K562 (cell line): ENCODE measurements around the gene KLHL29. TPM values are rescaled to one million over a fixed set of nuclear protein-coding genes. Genes with fewer than 3 reads are reported as not detected.

ENCODE experiments used
- ATAC-seq: fragments of 200-7000 bp; cut with Tn5 transposase; 3 replicates; pipeline ENCODE4 v1.9.1; 2020; ENCODE audit warnings: moderate library complexity
- BruUV-seq: library from RNA; stranded (reverse); fragments of 400-500 nt; replicated peaks from 2 replicates; lab custom pipeline; 2021; lab: Mats Ljungman, UMichigan
- CTCF ChIA-PET: fragments of 300-600 bp; formaldehyde crosslinking; extraction: SDS; loops from one replicate; lab custom pipeline; 2021; ENCODE audit warnings: low intra/inter-chr PET ratio; lab: Yijun Ruan, JAX
- POLR2A ChIA-PET: fragments of 300-600, 350-650 bp; sonication (Branson Sonifier 250); formaldehyde crosslinking; extraction: SDS; loops from one replicate; lab custom pipeline; 2021; ENCODE audit warnings: antibody characterized with exemption, inconsistent platforms; lab: Yijun Ruan, JAX
- DNase-seq, 4 experiments: peaks; one replicate each; pipeline versions ENCODE4 v3.0.0 to v3.0.0-alpha.2; 2011 to 2018; ENCODE audit warnings: low spot score in 3 of 4, mixed read lengths in 3 of 4; ENCODE audit errors: extremely low read depth in 1 of 4
- FAIRE-seq: peaks from 2 replicates; lab custom pipeline; 2011; peaks lifted over from hg19 to GRCh38; lab: Jason Lieb, UNC
- H2AFZ ChIP-seq: 2 replicates; pipeline ENCODE4 v1.6.0; 2011; ENCODE audit warnings: low read depth, low read length, control low read depth, inconsistent platforms
- H3K27ac ChIP-seq: fragments of 200-600 bp; 3 replicates; pipeline ENCODE4 v1.8.0; 2011; ENCODE audit warnings: low read depth, mild to moderate bottlenecking, control low read depth, inconsistent platforms, low read length, moderate library complexity, mixed read lengths; ENCODE audit errors: extremely low read depth
- H3K27me3 ChIP-seq, 2 experiments: fragments of 300-600 bp in 1 of 2; 2 replicates in 1 of 2; 3 replicates in 1 of 2; pipeline versions ENCODE4 v1.6.0 to v1.8.0; 2011; ENCODE audit warnings: inconsistent platforms in 2 of 2, low read length in 2 of 2, mild to moderate bottlenecking in 1 of 2, mixed read lengths in 1 of 2, moderate library complexity in 1 of 2; ENCODE audit not compliant: control insufficient read depth in 2 of 2, insufficient read depth in 2 of 2
- H3K36me3 ChIP-seq: fragments of 300-600 bp; 3 replicates; pipeline ENCODE4 v1.8.0; 2011; ENCODE audit warnings: mild to moderate bottlenecking, low read length, inconsistent platforms; ENCODE audit not compliant: control insufficient read depth, insufficient read depth
- H3K4me1 ChIP-seq, 2 experiments: fragments of 200-600 bp in 1 of 2; replicated peaks in 1 of 2; 2 replicates in 1 of 2; 3 replicates in 1 of 2; pipeline versions ENCODE4 v1.5.1 to v1.8.0; 2011; ENCODE audit warnings: inconsistent platforms in 2 of 2, low read length in 2 of 2, mild to moderate bottlenecking in 1 of 2, mixed read lengths in 1 of 2, moderate library complexity in 1 of 2; ENCODE audit not compliant: control insufficient read depth in 2 of 2, insufficient read depth in 2 of 2
- H3K4me2 ChIP-seq: 2 replicates; pipeline ENCODE4 v1.6.1; 2011; ENCODE audit warnings: low read length, control low read depth, inconsistent platforms, mixed read lengths; ENCODE audit not compliant: insufficient read depth
- H3K4me3 ChIP-seq: fragments of 200-600 bp; sonication (generic), shearing (Covaris generic); 2 replicates; pipeline ENCODE4 v1.5.1; 2016; ENCODE audit warnings: control low read depth, inconsistent platforms
- H3K79me2 ChIP-seq: fragments of 200-600 bp; 3 replicates; pipeline ENCODE4 v1.8.0; 2011; ENCODE audit warnings: low read length, inconsistent platforms; ENCODE audit not compliant: control insufficient read depth, insufficient read depth
- H3K9ac ChIP-seq, 2 experiments: 2 replicates each; pipeline versions ENCODE4 v1.6.0 to v1.6.1; 2011; ENCODE audit warnings: low read depth in 2 of 2, low read length in 2 of 2, control low read depth in 1 of 2, inconsistent platforms in 1 of 2, mild to moderate bottlenecking in 1 of 2, mixed read lengths in 1 of 2; ENCODE audit not compliant: insufficient read depth in 1 of 2
- H3K9me1 ChIP-seq: one replicate; pipeline ENCODE4 v1.6.0; 2011; ENCODE audit warnings: inconsistent platforms, mild to moderate bottlenecking, low read length, moderate library complexity; ENCODE audit not compliant: control insufficient read depth, insufficient read depth
- H3K9me3 ChIP-seq: replicated peaks from 2 replicates; pipeline ENCODE4 v1.5.1; 2011; ENCODE audit warnings: low read depth, low read length, inconsistent platforms; ENCODE audit not compliant: control insufficient read depth, insufficient read depth
- H4K20me1 ChIP-seq: replicated peaks from 2 replicates; pipeline ENCODE4 v1.6.1; 2011; ENCODE audit warnings: low read length, inconsistent platforms, mixed read lengths; ENCODE audit not compliant: control insufficient read depth, insufficient read depth
- ATF2 ChIP-seq: sonication (generic); formaldehyde crosslinking; IDR thresholded peaks from 2 replicates; pipeline ENCODE4 v1.8.1; 2022; ENCODE audit warnings: missing genetic modification reagents
- C11orf30 ChIP-seq: fragments of 450-650 bp; IDR thresholded peaks from 2 replicates; pipeline ENCODE4 v1.6.1; 2016; ENCODE audit warnings: low read depth, mild to moderate bottlenecking
- CTCFL ChIP-seq: IDR thresholded peaks from 2 replicates; pipeline ENCODE4 v1.6.1; 2011; ENCODE audit warnings: borderline replicate concordance, low read depth, mild to moderate bottlenecking, moderate library complexity, low read length; ENCODE audit not compliant: insufficient read depth, poor library complexity, severe bottlenecking
- FOXP1 ChIP-seq: sonication (generic); formaldehyde crosslinking; IDR thresholded peaks from 2 replicates; pipeline ENCODE4 v1.8.0; 2022; ENCODE audit warnings: mild to moderate bottlenecking, missing genetic modification reagents
- HINFP ChIP-seq: fragments of 450-650 bp; conservative IDR thresholded peaks from 2 replicates; pipeline ENCODE4 v1.6.1; 2016; ENCODE audit warnings: missing genetic modification characterization, low read depth, mild to moderate bottlenecking, control low read depth, missing compliant biosample characterization
- IFI16 ChIP-seq: fragments of 250-450 bp; sonication (Bioruptor Pico); IDR thresholded peaks from 2 replicates; pipeline ENCODE4 v2.1.2; 2022; ENCODE audit warnings: mild to moderate bottlenecking, inconsistent platforms
- JUN ChIP-seq, 2 experiments: sonication (generic) in 1 of 2; formaldehyde crosslinking in 1 of 2; IDR thresholded peaks; 2 replicates each; pipeline versions ENCODE4 v1.6.1 to v1.8.0; 2012 to 2022; ENCODE audit warnings: borderline replicate concordance in 2 of 2, mild to moderate bottlenecking in 2 of 2, improper control_type of control experiment in 1 of 2, low read depth in 1 of 2, low read length in 1 of 2, missing genetic modification reagents in 1 of 2
- NCOR1 ChIP-seq: fragments of 450-650 bp; IDR thresholded peaks from 2 replicates; pipeline ENCODE4 v1.6.1; 2016; ENCODE audit warnings: mild to moderate bottlenecking, moderate library complexity
- NFIC ChIP-seq: fragments of 450-650 bp; IDR thresholded peaks from 2 replicates; pipeline ENCODE4 v1.6.1; 2017; ENCODE audit warnings: mild to moderate bottlenecking, inconsistent platforms
- PHB ChIP-seq: fragments of 250-450 bp; sonication (Bioruptor Pico); IDR thresholded peaks from 2 replicates; pipeline ENCODE4 v1.5.0; 2021
- PKNOX1 ChIP-seq: fragments of 450-650 bp; IDR thresholded peaks from 2 replicates; pipeline ENCODE4 v1.6.1; 2016
- ZNF253 ChIP-seq: fragments of 250-450 bp; sonication (Bioruptor Pico); conservative IDR thresholded peaks from 2 replicates; pipeline ENCODE4 v1.6.1; 2021; ENCODE audit warnings: mild to moderate bottlenecking
- ZNF41 ChIP-seq: fragments of 250-450 bp; sonication (Bioruptor Pico); conservative IDR thresholded peaks from 2 replicates; pipeline ENCODE4 v1.4.0; 2020; ENCODE audit warnings: mild to moderate bottlenecking
- ZNF583 ChIP-seq: fragments of 250-450 bp; sonication (Bioruptor Pico); IDR thresholded peaks from 2 replicates; pipeline ENCODE4 v1.4.0; 2020
- WGBS: fragments of 100-300 bp; shearing (Covaris generic); methylation state at CpG from one replicate; pipeline ENCODE4 v1.1.6; 2016; ENCODE audit warnings: low coverage, mixed read lengths; ENCODE audit not compliant: insufficient coverage; ENCODE audit errors: missing lambda C conversion rate; 5-methylcytosine and 5-hydroxymethylcytosine counted together
- in situ Hi-C: fragments of 300-500 bp; cut with MboI; formaldehyde crosslinking; loops from 4 replicates; pipeline ENCODE4 v1.15.0; 2018; ENCODE audit warnings: inconsistent platforms, mixed read lengths
- intact Hi-C: fragments of 100-400 bp; cut with micrococcal nuclease; formaldehyde crosslinking; loops from 2 replicates; pipeline ENCODE4 v1.14.2; 2022
- polyA plus RNA-seq, 8 experiments: library from polyadenylated mRNA; depleted of rRNA in 4 of 8; stranded (reverse) in 5 of 8; unstranded in 3 of 8; fragments of >200 nt; fragmentation: Nextera tagmentation in 2 of 8; fragmentation: Illumina TruSeq in 1 of 8; extraction: Ambion mirVana in 2 of 8; extraction: Trizol in 1 of 8; gene quantifications; 2 replicates each; pipeline versions ENCODE4 v1.2.1 to v1.2.3, GENCODE V29; 2011 to 2014; ENCODE audit warnings: inconsistent platforms in 1 of 8, missing spikeins in 1 of 8
- total RNA-seq, 7 experiments: library from RNA; depleted of rRNA in 6 of 7; stranded (reverse); fragments of >200 nt in 6 of 7; fragmentation: Illumina TruSeq in 2 of 7; extraction: Trizol in 2 of 7; gene quantifications; 2 replicates each; pipeline versions ENCODE4 v1.2.1 to v1.2.3, GENCODE V29; 2011 to 2021; ENCODE audit warnings: low replicate concordance in 1 of 7

The KLHL29 gene
- total and polyA plus RNA-seq, 9 of the 15 experiments (the other 6 are each of a cell fraction or from before 2014, with no cell fraction given): 0.03 to 0.31 (median 0.08) TPM; not detected in 1

- TF ChIP-seq ZNF41 (CRISPR knock-in tag): no peak
- TF ChIP-seq FOXP1 (CRISPR knock-in tag): no peak
- TF ChIP-seq NCOR1: no peak
- no peak for TF ChIP-seq C11orf30
These were observed 303.6 kb downstream of the KLHL29 start (continued) for GRCh38 chr2:23688486-23689130.

GRCh38 chr2:23689131-23689700 is 304.2 kb downstream of the KLHL29 start:
- Histone ChIP-seq H3K9me1 (peaks cover 5% of the 10 kb centered on the region), H3K79me2 (no peaks in the 10 kb centered on the region), H3K4me3 (no peak overlapping the region), H3K27me3 (peaks cover 11 to 54% of the 10 kb centered on the region in 2 experiments; a peak in 4 of 5 replicates), H3K4me2 (no peak overlapping the region), H3K9me3 (no peaks in the 10 kb centered on the region), H3K27ac (no peak overlapping the region), H2AFZ (no peak overlapping the region), H3K9ac (no peak overlapping the region), H3K4me1 (peaks cover 0 to 23% of the 10 kb centered on the region in 2 experiments; a peak in 2 of 5 replicates), H3K36me3 (no peaks in the 10 kb centered on the region), H4K20me1 (peaks cover 14% of the 10 kb centered on the region; the same call in 1 of the 2 replicates)
- intact Hi-C loops (no loop called here), in situ Hi-C loops (no loop called here)
- ChIA-PET POLR2A (no interaction called here), CTCF (no interaction called here)
- 22% methylated on average over 9 of the region's 11 CpGs for WGBS
- FAIRE-seq (no peak), DNase-seq (no peak), ATAC-seq (no peak; the same call in 2 of the 3 replicates)
- BruUV-seq: no TSS peak
- no peak for TF ChIP-seq ZNF253
- TF ChIP-seq HINFP: no peak
- no peak for TF ChIP-seq JUN (IDR thresholded peaks at IDR 0.05; ENCODE audit: borderline replicate concordance, low read depth, low read length)
- TF ChIP-seq JUN (CRISPR knock-in tag; IDR thresholded peaks at IDR 0.05; ENCODE audit: borderline replicate concordance): no peak
- TF ChIP-seq CTCFL: no peak
- no peak for TF ChIP-seq NFIC
- no peak for TF ChIP-seq ZNF583 (CRISPR knock-in tag)
- no peak for TF ChIP-seq PKNOX1
- no peak for TF ChIP-seq IFI16
- TF ChIP-seq PHB (CRISPR knock-in tag): no peak
- TF ChIP-seq ATF2 (CRISPR knock-in tag): no peak
